GM12801 (cell line): Measurements from ENCODE around the gene TNS1.

Source experiments
- TF ChIP-seq, protein P1 (sequence below): IDR thresholded peaks from one replicate; pipeline ENCODE4 v1.5.1; 2011; ENCODE audit warnings: control low read depth; ENCODE audit not compliant: insufficient read length; ENCODE audit errors: extremely low read depth

TNS1 gene

GRCh38 chr2:217929272-217929671 is 73.5 kb downstream of the TNS1 start:
- TF ChIP-seq, protein P1, sequence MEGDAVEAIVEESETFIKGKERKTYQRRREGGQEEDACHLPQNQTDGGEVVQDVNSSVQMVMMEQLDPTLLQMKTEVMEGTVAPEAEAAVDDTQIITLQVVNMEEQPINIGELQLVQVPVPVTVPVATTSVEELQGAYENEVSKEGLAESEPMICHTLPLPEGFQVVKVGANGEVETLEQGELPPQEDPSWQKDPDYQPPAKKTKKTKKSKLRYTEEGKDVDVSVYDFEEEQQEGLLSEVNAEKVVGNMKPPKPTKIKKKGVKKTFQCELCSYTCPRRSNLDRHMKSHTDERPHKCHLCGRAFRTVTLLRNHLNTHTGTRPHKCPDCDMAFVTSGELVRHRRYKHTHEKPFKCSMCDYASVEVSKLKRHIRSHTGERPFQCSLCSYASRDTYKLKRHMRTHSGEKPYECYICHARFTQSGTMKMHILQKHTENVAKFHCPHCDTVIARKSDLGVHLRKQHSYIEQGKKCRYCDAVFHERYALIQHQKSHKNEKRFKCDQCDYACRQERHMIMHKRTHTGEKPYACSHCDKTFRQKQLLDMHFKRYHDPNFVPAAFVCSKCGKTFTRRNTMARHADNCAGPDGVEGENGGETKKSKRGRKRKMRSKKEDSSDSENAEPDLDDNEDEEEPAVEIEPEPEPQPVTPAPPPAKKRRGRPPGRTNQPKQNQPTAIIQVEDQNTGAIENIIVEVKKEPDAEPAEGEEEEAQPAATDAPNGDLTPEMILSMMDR = no peak

DNA sequence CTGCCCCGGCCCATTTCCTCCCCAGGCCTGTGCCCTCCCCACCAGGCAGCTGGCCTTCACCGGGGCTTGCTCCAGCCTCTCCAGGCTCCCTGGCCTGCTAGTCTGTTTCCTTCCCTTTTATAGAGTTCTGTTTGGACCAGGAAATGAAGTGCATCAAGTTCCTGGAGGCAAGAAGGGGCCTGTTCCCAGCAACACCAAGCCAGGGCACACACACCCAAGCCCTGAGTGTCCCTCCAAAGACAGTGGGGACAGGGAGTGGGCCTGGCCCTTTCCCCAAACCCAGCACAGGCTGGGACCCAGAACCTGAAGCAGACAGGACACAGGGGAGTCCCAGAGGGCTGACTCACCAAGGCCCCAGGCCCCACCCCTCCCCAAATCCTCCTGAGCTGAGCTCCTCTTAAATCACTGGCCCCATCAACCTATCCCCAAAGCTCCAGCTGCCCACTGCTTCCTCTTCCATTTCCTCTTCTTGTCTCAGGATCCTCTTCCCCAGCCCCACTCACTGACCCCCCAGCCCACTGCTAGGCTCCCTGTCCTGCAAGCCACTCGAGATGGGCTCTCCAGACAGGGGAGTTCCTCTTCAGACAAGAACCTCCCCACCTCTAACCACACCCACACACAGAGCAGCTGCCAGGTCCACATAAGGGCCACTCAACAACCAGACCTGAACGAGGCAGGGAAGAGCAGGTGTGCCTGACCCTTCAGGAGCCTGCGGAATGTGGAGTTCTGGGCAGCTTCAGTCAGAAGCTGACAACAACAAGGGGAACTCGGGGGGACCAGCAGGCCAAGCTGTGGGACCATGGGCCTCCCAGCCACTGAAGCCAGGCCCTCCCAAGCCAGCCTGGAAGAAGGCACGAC is 74.2 kb downstream of the TNS1 start:
- TF ChIP-seq, protein P1 = no peak

- TF ChIP-seq, protein P1 = no peak
These were observed 75.0 kb downstream of the TNS1 start for GRCh38 chr2:217927601-217928323.

- TF ChIP-seq, protein P1 = no peak
These were observed 76.0 kb downstream of the TNS1 start for GRCh38 chr2:217926801-217927200.

DNA sequence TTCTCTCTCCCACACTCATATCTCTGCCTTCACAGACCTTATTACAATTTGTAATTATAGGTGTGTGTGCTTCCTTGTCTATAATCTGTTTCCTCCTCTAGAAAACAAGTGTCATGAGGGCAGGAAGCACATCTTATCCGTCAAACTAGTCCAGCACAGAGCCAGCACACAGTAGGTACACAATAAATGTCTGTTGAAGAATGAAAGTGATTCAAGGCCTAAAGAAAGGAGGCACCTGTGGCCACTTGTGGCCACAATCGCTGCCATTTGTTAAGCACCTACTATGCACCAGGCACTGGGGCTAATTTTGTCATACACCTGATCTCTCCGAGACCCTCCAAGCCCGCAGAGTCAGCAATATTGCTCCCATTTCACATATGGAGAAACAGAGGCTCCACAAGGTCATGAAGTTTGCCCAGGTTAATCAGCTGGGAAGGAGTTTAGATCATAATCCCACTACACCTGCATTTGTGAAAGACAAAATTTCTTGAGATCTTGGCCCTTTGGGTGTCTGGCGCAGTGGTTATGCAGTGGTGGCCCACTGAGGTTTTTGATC is 78.4 kb downstream of the TNS1 start:
- TF ChIP-seq, protein P1 = no peak

DNA sequence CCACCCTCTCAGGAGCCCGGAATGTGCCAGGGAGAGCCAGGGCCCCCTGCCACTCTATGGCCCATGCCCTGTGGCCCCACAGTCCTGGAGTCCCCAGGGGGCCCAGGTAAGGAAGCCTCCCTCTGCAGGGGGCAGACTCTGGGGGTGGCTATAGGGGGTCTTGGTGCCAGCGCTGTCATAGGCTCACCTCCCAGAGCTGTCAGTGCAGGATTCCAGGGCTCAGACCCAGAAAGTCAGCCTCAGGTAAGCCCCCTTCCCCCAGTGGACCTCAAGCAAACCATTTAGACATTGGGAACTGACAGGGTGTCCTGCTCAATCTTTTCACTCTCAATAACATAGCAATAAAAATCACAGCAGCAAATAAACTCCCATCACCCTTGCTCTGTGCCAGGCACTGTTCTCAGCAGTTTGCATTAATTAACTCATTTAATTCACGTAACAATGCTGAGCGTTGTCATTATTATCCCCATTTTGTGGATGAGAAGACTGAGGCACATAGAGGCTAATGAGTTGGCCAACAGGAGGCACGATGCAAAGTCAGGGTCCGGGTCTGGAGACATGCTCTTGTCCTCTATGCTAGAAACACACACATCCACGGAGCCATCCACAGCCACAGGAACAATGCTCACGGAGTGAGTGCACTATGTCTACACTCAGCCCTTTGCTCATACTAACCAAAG is 79.6 kb downstream of the TNS1 start:
- TF ChIP-seq, protein P1 = no peak
